ENCODE measurements around the gene PHF12. TPM values are rescaled to one million over a fixed set of nuclear protein-coding genes. Genes with fewer than 3 reads are reported as not detected.
"Not testable (repeated sequence)": the region's sequence is repeated elsewhere in the genome, so short reads cannot be mapped to it uniquely, and the experiment has no call there.

PHF12 gene
- total RNA-seq, 1 experiment from 2014 or later: 53.2 TPM

GRCh38 chr17:28888832-28889231 is 62.5 kb downstream of the PHF12 start:
- no peak for DNase-seq
- Histone ChIP-seq H3K36me3 (replicated peaks; ENCODE audit: control insufficient read depth, insufficient read depth, low read length) (peaks cover 1% of the 10 kb centered on the region), H3K27me3 (ENCODE audit: control insufficient read depth, insufficient read depth, low read length) (no peaks in the 10 kb centered on the region), H3K4me3 (ENCODE audit: insufficient read depth, low read depth, low read length) (no peak overlapping the region)

DNA sequence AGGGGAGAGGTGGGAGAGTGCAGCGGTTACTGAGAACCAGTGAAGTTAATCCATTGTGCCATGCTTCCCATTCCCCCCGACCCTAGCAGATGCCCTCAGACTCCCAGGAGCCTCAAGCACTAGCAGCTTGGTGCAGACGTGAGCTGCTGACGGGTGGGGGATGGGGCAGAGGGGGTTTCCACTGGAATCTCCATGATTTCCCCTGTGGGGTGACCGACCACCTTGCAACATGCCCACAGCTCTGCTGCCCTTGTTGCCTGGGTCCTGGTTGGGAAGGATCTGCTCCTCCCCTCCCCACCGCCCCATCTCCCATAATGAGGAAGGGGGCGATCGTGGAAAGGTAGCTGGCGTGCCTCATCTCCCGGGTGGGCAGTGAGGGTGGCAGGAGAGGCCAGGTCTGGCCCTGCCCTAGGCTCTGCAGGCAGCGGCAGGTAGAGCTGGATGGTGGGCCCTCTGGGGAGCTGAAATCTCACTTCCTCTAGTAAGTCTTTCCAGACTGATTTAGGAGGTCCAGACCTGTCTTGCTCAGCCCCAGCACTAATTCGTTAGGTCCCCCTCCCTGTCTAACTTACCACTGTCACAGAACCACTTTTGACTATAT is 63.3 kb downstream of the PHF12 start:
- H3K4me3 ChIP-seq (ENCODE audit: insufficient read depth, low read depth, low read length): no peak overlapping the region
- H3K27me3 ChIP-seq (ENCODE audit: control insufficient read depth, insufficient read depth, low read length): no peaks in the 10 kb centered on the region
- peak; percentile 49 for DNase-seq
- H3K36me3 ChIP-seq (replicated peaks; ENCODE audit: control insufficient read depth, insufficient read depth, low read length): peaks cover 1% of the 10 kb centered on the region

- H3K36me3 ChIP-seq (replicated peaks; ENCODE audit: control insufficient read depth, insufficient read depth, low read length): peaks cover 16% of the 10 kb centered on the region
These were observed 65.4 kb downstream of the PHF12 start for GRCh38 chr17:28885951-28886350.

DNA sequence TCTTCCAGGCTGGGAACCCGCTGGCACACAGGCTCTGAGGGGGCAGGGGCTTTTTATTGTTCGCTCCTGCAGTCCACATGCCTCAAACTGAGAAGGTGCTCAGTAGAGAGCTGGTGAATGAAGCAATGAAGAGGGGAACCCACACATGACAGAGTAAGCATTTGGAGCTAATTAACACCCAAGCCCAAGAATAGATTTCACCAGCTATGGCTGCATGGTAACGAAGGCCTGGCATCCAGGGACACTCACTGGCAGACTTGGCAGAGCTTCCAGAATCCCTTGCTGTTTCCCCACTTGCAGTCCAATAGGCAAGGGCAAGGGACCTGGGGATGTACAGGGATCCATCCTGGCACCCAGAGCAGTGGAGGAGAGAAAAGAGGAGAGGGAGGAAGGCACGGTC is 66.0 kb downstream of the PHF12 start:
- Histone ChIP-seq H3K4me3 (ENCODE audit: insufficient read depth, low read depth, low read length) (no peak overlapping the region), H3K36me3 (replicated peaks; ENCODE audit: control insufficient read depth, insufficient read depth, low read length) (peaks cover 19% of the 10 kb centered on the region), H3K27me3 (ENCODE audit: control insufficient read depth, insufficient read depth, low read length) (no peaks in the 10 kb centered on the region)
- DNase-seq: no peak

More at GRCh38 chr17:28885951-28886350, 65.4 kb downstream of the PHF12 start:
- H3K27me3 ChIP-seq (ENCODE audit: control insufficient read depth, insufficient read depth, low read length): no peaks in the 10 kb centered on the region
- no peak for DNase-seq
- H3K4me3 ChIP-seq (ENCODE audit: insufficient read depth, low read depth, low read length): no peak overlapping the region

- DNase-seq: peak; percentile 43
- peaks cover 21% of the 10 kb centered on the region for H3K36me3 ChIP-seq (replicated peaks; ENCODE audit: control insufficient read depth, insufficient read depth, low read length)
- H3K27me3 ChIP-seq (ENCODE audit: control insufficient read depth, insufficient read depth, low read length): no peaks in the 10 kb centered on the region
- H3K4me3 ChIP-seq (ENCODE audit: insufficient read depth, low read depth, low read length): no peak overlapping the region
These were observed 67.2 kb downstream of the PHF12 start for GRCh38 chr17:28883967-28884702.

- Histone ChIP-seq H3K36me3 (replicated peaks; ENCODE audit: control insufficient read depth, insufficient read depth, low read length) (peaks cover 23% of the 10 kb centered on the region), H3K4me3 (ENCODE audit: insufficient read depth, low read depth, low read length) (no peak overlapping the region), H3K27me3 (ENCODE audit: control insufficient read depth, insufficient read depth, low read length) (no peaks in the 10 kb centered on the region)
- DNase-seq: no peak
These were observed 69.0 kb downstream of the PHF12 start for GRCh38 chr17:28882154-28882895.

- Histone ChIP-seq H3K27me3 (ENCODE audit: control insufficient read depth, insufficient read depth, low read length) (no peaks in the 10 kb centered on the region), H3K36me3 (replicated peaks; ENCODE audit: control insufficient read depth, insufficient read depth, low read length) (peaks cover 23% of the 10 kb centered on the region), H3K4me3 (ENCODE audit: insufficient read depth, low read depth, low read length) (no peak overlapping the region)
- no peak for DNase-seq
These were observed 69.7 kb downstream of the PHF12 start for GRCh38 chr17:28881533-28882056.

- Histone ChIP-seq H3K36me3 (replicated peaks; ENCODE audit: control insufficient read depth, insufficient read depth, low read length) (peaks cover 23% of the 10 kb centered on the region), H3K27me3 (ENCODE audit: control insufficient read depth, insufficient read depth, low read length) (no peaks in the 10 kb centered on the region), H3K4me3 (ENCODE audit: insufficient read depth, low read depth, low read length) (no peak overlapping the region)
- no peak for DNase-seq
These were observed 70.8 kb downstream of the PHF12 start for GRCh38 chr17:28880572-28880945.

DNA sequence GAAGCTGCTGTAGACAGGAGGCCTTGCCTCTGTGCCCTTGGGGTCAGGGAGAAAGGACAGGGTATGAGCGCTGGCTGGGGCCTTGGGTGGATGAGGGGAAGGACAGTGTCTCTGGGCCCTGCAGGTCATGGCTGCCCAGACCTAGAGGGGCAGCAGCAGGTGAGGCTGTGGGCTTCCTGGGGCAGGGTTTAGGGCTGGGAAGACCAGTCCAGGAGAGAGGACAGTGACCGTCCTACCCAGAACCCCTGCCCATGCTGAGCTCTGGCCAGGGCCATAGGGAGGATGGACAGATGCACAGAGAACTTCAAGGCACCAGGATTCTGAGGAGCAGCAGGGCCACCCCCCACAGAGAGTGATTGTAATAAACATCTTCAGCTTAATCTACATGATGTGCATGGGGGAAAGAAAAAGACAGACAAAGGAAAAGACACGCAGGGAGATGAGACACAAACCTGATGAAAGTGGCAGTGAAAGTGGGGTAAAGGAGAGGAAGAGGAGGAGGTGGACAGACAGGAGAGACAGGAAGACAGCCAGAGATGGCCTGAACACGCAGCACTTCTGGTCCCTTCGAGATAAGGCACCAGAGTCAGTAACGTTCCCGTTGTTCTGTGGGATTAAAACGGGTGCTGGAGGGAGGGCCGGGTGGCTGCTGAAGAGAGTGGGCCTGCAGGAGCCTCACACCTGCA is 71.3 kb downstream of the PHF12 start:
- peaks cover 22% of the 10 kb centered on the region for H3K36me3 ChIP-seq (replicated peaks; ENCODE audit: control insufficient read depth, insufficient read depth, low read length)
- no peak for DNase-seq

GRCh38 chr17:28878981-28879380 is 72.3 kb downstream of the PHF12 start:
- DNase-seq: peak; percentile 94
- Histone ChIP-seq H3K27me3 (ENCODE audit: control insufficient read depth, insufficient read depth, low read length) (no peaks in the 10 kb centered on the region), H3K4me3 (ENCODE audit: insufficient read depth, low read depth, low read length) (no peak overlapping the region), H3K36me3 (replicated peaks; ENCODE audit: control insufficient read depth, insufficient read depth, low read length) (peaks cover 21% of the 10 kb centered on the region)

More for the DNA sequence above, 71.3 kb downstream of the PHF12 start:
- Histone ChIP-seq H3K4me3 (ENCODE audit: insufficient read depth, low read depth, low read length) (no peak overlapping the region), H3K27me3 (ENCODE audit: control insufficient read depth, insufficient read depth, low read length) (no peaks in the 10 kb centered on the region)

GRCh38 chr17:28878158-28878910 is 73.0 kb downstream of the PHF12 start:
- no peak overlapping the region for H3K4me3 ChIP-seq (ENCODE audit: insufficient read depth, low read depth, low read length)
- peaks cover 21% of the 10 kb centered on the region for H3K36me3 ChIP-seq (replicated peaks; ENCODE audit: control insufficient read depth, insufficient read depth, low read length)
- H3K27me3 ChIP-seq (ENCODE audit: control insufficient read depth, insufficient read depth, low read length): no peaks in the 10 kb centered on the region
- no peak for DNase-seq

DNA sequence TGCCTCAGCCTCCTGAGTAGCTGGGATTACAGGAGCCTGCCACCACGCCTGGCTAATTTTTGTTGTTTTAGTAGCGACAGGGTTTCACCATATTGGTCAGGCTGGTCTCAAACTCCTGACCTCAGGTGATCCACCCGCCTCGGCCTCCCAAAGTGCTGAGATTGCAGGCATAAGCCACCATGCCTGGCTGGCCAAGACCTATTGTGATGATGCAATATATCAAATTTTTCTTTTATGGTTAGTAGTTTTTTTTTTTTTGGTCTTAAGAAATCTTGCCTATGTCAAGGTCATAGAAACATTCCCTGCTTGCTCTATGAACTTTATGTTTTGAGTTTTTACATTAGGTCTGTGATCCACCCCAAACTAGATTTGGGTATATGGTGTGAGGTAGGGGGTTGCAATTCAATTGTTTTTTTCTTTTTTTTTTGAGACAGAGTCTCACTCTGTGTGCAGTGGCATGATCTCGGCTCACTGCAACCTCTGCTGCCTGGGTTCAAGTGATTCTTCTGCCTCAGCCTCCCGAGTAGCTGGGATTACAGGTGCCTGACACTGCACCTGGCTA is 74.1 kb downstream of the PHF12 start:
- peaks cover 19% of the 10 kb centered on the region for H3K36me3 ChIP-seq (replicated peaks; ENCODE audit: control insufficient read depth, insufficient read depth, low read length)
- H3K27me3 ChIP-seq (ENCODE audit: control insufficient read depth, insufficient read depth, low read length); H3K4me3 ChIP-seq (ENCODE audit: insufficient read depth, low read depth, low read length); DNase-seq: not testable (repeated sequence)

DNA sequence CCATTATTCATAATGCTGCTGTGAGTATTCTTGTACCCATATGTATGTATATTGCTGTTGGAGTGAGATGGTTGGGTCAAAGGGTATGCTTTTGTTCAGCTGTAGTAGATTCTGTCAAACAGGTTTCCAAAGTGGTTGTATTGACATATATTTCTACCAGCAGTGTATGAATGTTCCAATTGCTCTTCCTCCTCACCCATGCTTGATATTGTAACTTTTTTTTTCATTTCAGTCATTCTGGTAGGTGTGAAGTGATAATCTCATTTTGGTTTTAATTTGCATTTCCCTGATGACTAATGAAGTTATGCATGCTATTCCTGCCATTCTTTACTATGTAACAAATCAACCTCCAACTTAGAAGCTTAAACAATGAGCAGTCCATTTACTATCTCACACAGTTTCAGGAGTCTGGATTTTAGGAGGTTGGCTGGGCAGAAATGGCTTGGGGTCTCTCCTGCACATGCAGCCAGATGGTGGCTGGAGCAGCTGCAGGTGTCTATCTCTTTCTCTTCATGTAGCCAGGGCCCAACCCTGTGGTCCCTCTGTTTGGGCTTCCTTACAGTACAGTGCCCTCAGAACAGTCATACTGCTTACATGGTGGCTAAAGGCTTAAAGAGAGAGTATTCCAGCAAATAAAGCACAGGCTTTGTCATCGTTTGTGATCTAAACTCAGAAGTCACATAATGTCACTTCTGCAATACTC is 75.3 kb downstream of the PHF12 start:
- Histone ChIP-seq H3K4me3 (ENCODE audit: insufficient read depth, low read depth, low read length) (no peak overlapping the region), H3K27me3 (ENCODE audit: control insufficient read depth, insufficient read depth, low read length) (no peaks in the 10 kb centered on the region), H3K36me3 (replicated peaks; ENCODE audit: control insufficient read depth, insufficient read depth, low read length) (peaks cover 7% of the 10 kb centered on the region)
- DNase-seq: no peak
